Activated CD4-positive, alpha-beta T cell treated with anti-CD3 and anti-CD28 coated beads for 36 hours (primary cell): ENCODE data around the gene TMEM144. TPM values are rescaled to one million over a fixed set of nuclear protein-coding genes. Genes with fewer than 3 reads are reported as not detected.

Experiments
- ATAC-seq: fragments of 200-7000 bp; cut with Tn5 transposase; one replicate; pipeline ENCODE4 v1.10.0; 2021; ENCODE audit warnings: mild to moderate bottlenecking, moderate library complexity
- CTCF ChIA-PET: fragments of 350-600 bp; sonication (Branson Sonifier 250); formaldehyde crosslinking; loops from one replicate; lab custom pipeline; 2021; ENCODE audit warnings: antibody characterized with exemption; lab: Charles Lee
- POLR2A ChIA-PET: fragments of 350-600 bp; sonication (Branson Sonifier 250); formaldehyde crosslinking; loops from one replicate; lab custom pipeline; 2021; ENCODE audit warnings: antibody characterized with exemption, inconsistent platforms; lab: Charles Lee
- DNase-seq: peaks from one replicate; pipeline ENCODE4 v3.0.0-alpha.2; 2020
- H3K27ac Mint-ChIP-seq: one replicate; pipeline ENCODE4 v1.8.0; 2021; ENCODE audit warnings: mixed read lengths
- H3K27me3 Mint-ChIP-seq: one replicate; pipeline ENCODE4 v1.8.0; 2021; ENCODE audit warnings: mixed read lengths
- H3K36me3 Mint-ChIP-seq: one replicate; pipeline ENCODE4 v1.8.0; 2021; ENCODE audit warnings: low read depth, mixed read lengths
- H3K4me1 Mint-ChIP-seq: one replicate; pipeline ENCODE4 v1.8.0; 2021; ENCODE audit warnings: mixed read lengths
- H3K4me3 Mint-ChIP-seq: one replicate; pipeline ENCODE4 v1.8.0; 2021; ENCODE audit warnings: mild to moderate bottlenecking, moderate library complexity, mixed read lengths
- H3K9me3 Mint-ChIP-seq: one replicate; pipeline ENCODE4 v1.8.0; 2021; ENCODE audit warnings: low read depth, mixed read lengths
- intact Hi-C, 2 experiments: fragments of 100-400 bp; cut with DNase I in 1 of 2; cut with micrococcal nuclease in 1 of 2; formaldehyde crosslinking; loops; one replicate each; pipeline versions ENCODE4 v1.14.2 to v1.15.1; 2022 to 2024; cut with DNase I, micrococcal nuclease
- total RNA-seq, 2 experiments: library from RNA; stranded (reverse); gene quantifications; one replicate each; pipeline ENCODE4 v1.2.3, GENCODE V29; 2021

Gene TMEM144
- total RNA-seq, 2 experiments from 2014 or later = 0.21 to 0.32 TPM

- H3K4me3 Mint-ChIP-seq = no peak overlapping the region
- H3K27me3 Mint-ChIP-seq = no peaks in the 10 kb centered on the region
- DNase-seq (no peak), ATAC-seq (no peak)
- CTCF ChIA-PET = interaction anchor here (0.8 to 1.8 kb wide), 2 partner anchors 15 to 19 kb away, joined by 4 to 5 read pairs; no protein-coding TSS in a partner anchor
- POLR2A ChIA-PET = no interaction called here
- no peak overlapping the region for H3K27ac Mint-ChIP-seq
- intact Hi-C loops = no loop called here
- no peaks in the 10 kb centered on the region for H3K9me3 Mint-ChIP-seq
- no peaks in the 10 kb centered on the region for H3K36me3 Mint-ChIP-seq
- no peaks in the 10 kb centered on the region for H3K4me1 Mint-ChIP-seq
Measured at GRCh38 chr4:158300012-158300411, 89.7 kb downstream of the TMEM144 start.

GRCh38 chr4:158302076-158302866 is 92.0 kb downstream of the TMEM144 start:
- ChIA-PET POLR2A (no interaction called here), CTCF (no interaction called here)
- H3K9me3 Mint-ChIP-seq = peaks cover 2% of the 10 kb centered on the region
- ATAC-seq (no peak), DNase-seq (no peak)
- no peak overlapping the region for H3K4me3 Mint-ChIP-seq
- no peaks in the 10 kb centered on the region for H3K27me3 Mint-ChIP-seq
- intact Hi-C loops = no loop called here
- H3K4me1 Mint-ChIP-seq = no peaks in the 10 kb centered on the region
- no peaks in the 10 kb centered on the region for H3K36me3 Mint-ChIP-seq
- no peak overlapping the region for H3K27ac Mint-ChIP-seq

- ChIA-PET CTCF (no interaction called here), POLR2A (no interaction called here)
- H3K27me3 Mint-ChIP-seq = peaks cover 2% of the 10 kb centered on the region
- ATAC-seq (no peak), DNase-seq (no peak)
- intact Hi-C loops = no loop called here
- no peak overlapping the region for H3K27ac Mint-ChIP-seq
- H3K4me3 Mint-ChIP-seq = no peak overlapping the region
- no peaks in the 10 kb centered on the region for H3K4me1 Mint-ChIP-seq
- H3K36me3 Mint-ChIP-seq = no peaks in the 10 kb centered on the region
- H3K9me3 Mint-ChIP-seq = peaks cover 5% of the 10 kb centered on the region
Measured at GRCh38 chr4:158304694-158305093, 94.4 kb downstream of the TMEM144 start.

Other genes starting within 250 kb of the TMEM144 start
- gene GASK1B, start 37.5 kb upstream of the TMEM144 start, total RNA-seq = not detected